A673 (cell line): Measurements from ENCODE around the gene PXT1. TPM values are rescaled to one million over a fixed set of nuclear protein-coding genes. Genes with fewer than 3 reads are reported as not detected.

Experiments used
- BruUV-seq: library from RNA; stranded (reverse); fragments of 400-500 nt; replicated peaks from 2 replicates; lab custom pipeline; 2021; lab: Mats Ljungman, UMichigan
- CTCF ChIA-PET: fragments of 300-600 bp; sonication (Branson Sonifier 250); formaldehyde crosslinking; loops from one replicate; lab custom pipeline; 2022; ENCODE audit warnings: antibody characterized with exemption; lab: Charles Lee
- POLR2A ChIA-PET: fragments of 300-600 bp; sonication (Branson Sonifier 250); formaldehyde crosslinking; loops from one replicate; lab custom pipeline; 2022; ENCODE audit warnings: antibody characterized with exemption; ENCODE audit not compliant: low non-redundant PET; lab: Charles Lee
- DNase-seq: peaks from one replicate; pipeline ENCODE4 v3.0.0-alpha.2; 2015; ENCODE audit warnings: low spot score
- H3K27ac ChIP-seq: fragments of 200-600 bp; sonication (generic); 2 replicates; pipeline ENCODE4 v1.5.1; 2016; ENCODE audit warnings: mixed run types, low read depth, mild to moderate bottlenecking, mixed read lengths, antibody characterized with exemption, low read length; ENCODE audit not compliant: poor library complexity, severe bottlenecking
- H3K27me3 ChIP-seq: fragments of 200-600 bp; sonication (generic); replicated peaks from 2 replicates; pipeline ENCODE4 v1.6.1; 2017; ENCODE audit warnings: mixed run types, low read depth, mild to moderate bottlenecking, mixed read lengths, antibody characterized with exemption, low read length; ENCODE audit not compliant: insufficient read depth, poor library complexity
- H3K36me3 ChIP-seq: fragments of 200-600 bp; sonication (generic); 2 replicates; pipeline ENCODE4 v1.6.1; 2016; ENCODE audit warnings: mixed run types, mild to moderate bottlenecking, mixed read lengths, antibody characterized with exemption, low read length; ENCODE audit not compliant: insufficient read depth, poor library complexity, severe bottlenecking
- H3K4me1 ChIP-seq: fragments of 200-600 bp; sonication (generic); 2 replicates; pipeline ENCODE4 v1.6.1; 2017; ENCODE audit warnings: mixed run types, mild to moderate bottlenecking, mixed read lengths, antibody characterized with exemption, low read length; ENCODE audit not compliant: insufficient read depth, poor library complexity, severe bottlenecking
- H3K4me3 ChIP-seq: fragments of 200-600 bp; sonication (generic); 2 replicates; pipeline ENCODE4 v1.5.1; 2016; ENCODE audit warnings: low read depth, mixed run types, mild to moderate bottlenecking, mixed read lengths, low read length; ENCODE audit not compliant: poor library complexity, severe bottlenecking
- H3K9me3 ChIP-seq: fragments of 200-600 bp; sonication (generic); 2 replicates; pipeline ENCODE4 v1.6.1; 2016; ENCODE audit warnings: mixed run types, low read depth, mild to moderate bottlenecking, mixed read lengths, antibody characterized with exemption, low read length; ENCODE audit not compliant: poor library complexity, severe bottlenecking
- EZH2 ChIP-seq: fragments of 200-600 bp; sonication (generic); IDR thresholded peaks from 2 replicates; pipeline ENCODE4 v1.6.1; 2017; ENCODE audit warnings: borderline replicate concordance, low read depth, mild to moderate bottlenecking, mixed read lengths, antibody characterized with exemption, low read length; ENCODE audit not compliant: poor library complexity, severe bottlenecking
- intact Hi-C: fragments of 100-400 bp; cut with micrococcal nuclease; formaldehyde crosslinking; loops from one replicate; pipeline ENCODE4 v1.10.0; 2022; ENCODE audit not compliant: unreplicated experiment
- total RNA-seq: library from RNA; stranded (reverse); gene quantifications from 2 replicates; pipeline ENCODE4 v1.2.3, GENCODE V29; 2021
- TF ChIP-seq, protein P1 (sequence below): fragments of 300-800, 200-600 bp; sonication (generic); conservative IDR thresholded peaks from 2 replicates; pipeline ENCODE4 v1.5.1; 2017; ENCODE audit warnings: low read depth, mild to moderate bottlenecking, antibody characterized with exemption, low read length, moderate library complexity, mixed read lengths

PXT1 gene
- total RNA-seq, 1 experiment from 2014 or later: 0.21 TPM

DNA sequence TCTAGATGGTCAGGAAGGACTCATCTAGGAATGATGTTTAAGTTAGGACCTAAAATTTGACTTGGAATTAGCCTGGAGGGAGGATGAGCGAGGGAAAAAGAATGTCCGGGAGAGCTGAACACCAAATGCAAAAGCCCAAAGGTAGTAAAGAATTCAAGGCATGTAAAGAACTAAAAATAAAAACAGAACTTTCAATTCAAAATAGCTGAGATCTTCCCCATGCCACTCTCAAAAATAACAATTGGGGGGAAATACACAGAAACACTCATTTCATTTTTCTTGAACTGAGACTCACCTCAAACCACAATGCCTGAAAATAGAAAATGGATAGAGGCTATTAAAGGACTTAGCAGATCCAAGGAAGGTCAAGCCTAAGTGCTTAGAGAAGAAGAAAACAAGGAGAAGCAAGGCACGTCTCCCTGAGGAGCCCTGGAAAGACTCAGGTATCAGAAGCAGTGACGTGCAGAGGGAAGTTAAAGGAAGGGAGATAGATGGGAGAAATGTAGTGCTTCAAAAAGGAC lies 10.4 kb downstream of the PXT1 start:
- ChIA-PET CTCF (no interaction called here), POLR2A (no interaction called here)
- H3K27me3 ChIP-seq: no peaks in the 10 kb centered on the region
- BruUV-seq: no TSS peak
- no peak for DNase-seq
- no peaks in the 10 kb centered on the region for H3K9me3 ChIP-seq
- H3K4me1 ChIP-seq: no peaks in the 10 kb centered on the region
- H3K27ac ChIP-seq: no peak overlapping the region
- no peaks in the 10 kb centered on the region for H3K36me3 ChIP-seq
- H3K4me3 ChIP-seq: no peak overlapping the region
- TF ChIP-seq, protein P1, sequence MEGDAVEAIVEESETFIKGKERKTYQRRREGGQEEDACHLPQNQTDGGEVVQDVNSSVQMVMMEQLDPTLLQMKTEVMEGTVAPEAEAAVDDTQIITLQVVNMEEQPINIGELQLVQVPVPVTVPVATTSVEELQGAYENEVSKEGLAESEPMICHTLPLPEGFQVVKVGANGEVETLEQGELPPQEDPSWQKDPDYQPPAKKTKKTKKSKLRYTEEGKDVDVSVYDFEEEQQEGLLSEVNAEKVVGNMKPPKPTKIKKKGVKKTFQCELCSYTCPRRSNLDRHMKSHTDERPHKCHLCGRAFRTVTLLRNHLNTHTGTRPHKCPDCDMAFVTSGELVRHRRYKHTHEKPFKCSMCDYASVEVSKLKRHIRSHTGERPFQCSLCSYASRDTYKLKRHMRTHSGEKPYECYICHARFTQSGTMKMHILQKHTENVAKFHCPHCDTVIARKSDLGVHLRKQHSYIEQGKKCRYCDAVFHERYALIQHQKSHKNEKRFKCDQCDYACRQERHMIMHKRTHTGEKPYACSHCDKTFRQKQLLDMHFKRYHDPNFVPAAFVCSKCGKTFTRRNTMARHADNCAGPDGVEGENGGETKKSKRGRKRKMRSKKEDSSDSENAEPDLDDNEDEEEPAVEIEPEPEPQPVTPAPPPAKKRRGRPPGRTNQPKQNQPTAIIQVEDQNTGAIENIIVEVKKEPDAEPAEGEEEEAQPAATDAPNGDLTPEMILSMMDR: no peak
- no peak for TF ChIP-seq EZH2
- intact Hi-C loops: no loop called here

DNA sequence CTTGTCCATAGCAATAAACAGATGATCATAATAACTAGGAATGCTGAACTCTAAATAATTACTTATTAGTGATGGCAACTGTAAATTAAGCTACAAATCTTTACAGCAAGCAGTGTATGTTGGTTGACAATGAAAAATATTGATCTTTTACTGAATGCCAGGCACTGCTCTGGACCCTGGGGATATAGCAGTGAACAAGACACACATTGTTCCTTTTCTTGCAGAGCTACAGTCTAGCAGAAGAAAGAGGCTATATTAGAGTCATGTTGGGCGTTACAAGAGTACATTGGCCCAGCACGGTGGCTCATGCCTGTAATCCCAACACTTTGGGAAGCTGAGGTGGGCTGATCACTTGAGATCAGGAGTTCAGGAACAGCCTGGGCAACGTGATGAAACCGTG lies 11.5 kb downstream of the PXT1 start:
- no peak overlapping the region for H3K27ac ChIP-seq
- no peaks in the 10 kb centered on the region for H3K9me3 ChIP-seq
- no peaks in the 10 kb centered on the region for H3K4me1 ChIP-seq
- H3K4me3 ChIP-seq: no peak overlapping the region
- BruUV-seq: no TSS peak
- CTCF ChIA-PET: no interaction called here
- POLR2A ChIA-PET: no interaction called here
- DNase-seq: no peak
- no peaks in the 10 kb centered on the region for H3K27me3 ChIP-seq
- H3K36me3 ChIP-seq: no peaks in the 10 kb centered on the region
- intact Hi-C loops: no loop called here
- no peak for TF ChIP-seq EZH2
- TF ChIP-seq, protein P1: no peak

DNA sequence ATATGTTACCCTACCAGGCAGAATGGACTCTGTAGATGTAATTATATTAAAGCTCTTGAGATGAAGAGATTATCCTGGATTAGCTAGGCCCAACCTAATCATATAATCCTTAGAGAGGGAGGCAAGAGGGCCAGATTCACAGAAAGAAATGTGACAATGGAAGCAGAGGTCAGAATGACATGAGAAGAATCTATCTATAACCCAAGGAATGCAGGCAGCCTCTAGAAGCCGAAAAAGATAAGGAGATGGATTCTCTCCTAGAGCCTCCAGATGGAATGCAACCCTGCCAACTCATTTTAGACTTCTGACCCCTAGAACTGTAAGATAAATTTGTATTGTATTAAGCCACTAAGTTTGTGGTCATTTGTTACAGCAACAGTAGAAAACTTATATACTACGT lies 12.3 kb downstream of the PXT1 start:
- Histone ChIP-seq H3K4me1 (no peaks in the 10 kb centered on the region), H3K9me3 (no peaks in the 10 kb centered on the region), H3K36me3 (no peaks in the 10 kb centered on the region), H3K27me3 (no peaks in the 10 kb centered on the region), H3K27ac (no peak overlapping the region), H3K4me3 (no peak overlapping the region)
- intact Hi-C loops: no loop called here
- no TSS peak for BruUV-seq
- POLR2A ChIA-PET: no interaction called here
- DNase-seq: no peak
- no peak for TF ChIP-seq EZH2
- TF ChIP-seq, protein P1: no peak
- CTCF ChIA-PET: no interaction called here
